PC-3 (cell line): ENCODE data around the gene ABAT. TPM values are rescaled to one million over a fixed set of nuclear protein-coding genes. Genes with fewer than 3 reads are reported as not detected.

Experiments
- ATAC-seq: fragments of 200-7000 bp; cut with Tn5 transposase; 2 replicates; pipeline ENCODE4 v1.9.1; 2020; ENCODE audit warnings: mild to moderate bottlenecking, moderate library complexity
- BruUV-seq: library from RNA; stranded (reverse); fragments of 400-500 nt; replicated peaks from 2 replicates; lab custom pipeline; 2021; lab: Mats Ljungman, UMichigan
- CTCF ChIA-PET: fragments of 300-600 bp; sonication (Branson Sonifier 250); formaldehyde crosslinking; loops from one replicate; lab custom pipeline; 2022; ENCODE audit warnings: antibody characterized with exemption; lab: Charles Lee
- POLR2A ChIA-PET: fragments of 300-600 bp; sonication (Branson Sonifier 250); formaldehyde crosslinking; loops from one replicate; lab custom pipeline; 2022; ENCODE audit warnings: antibody characterized with exemption; ENCODE audit not compliant: unreplicated experiment; lab: Charles Lee
- DNase-seq: peaks from one replicate; pipeline ENCODE4 v3.0.0-alpha.2; 2015
- H2AFZ ChIP-seq: fragments of 300-600 bp; sonication (generic); 2 replicates; pipeline ENCODE4 v1.6.0; 2016; ENCODE audit warnings: antibody characterized with exemption, low read length
- H3F3A ChIP-seq: fragments of 300-600 bp; sonication (generic); one replicate; pipeline ENCODE4 v1.6.0; 2017; ENCODE audit warnings: antibody characterized with exemption, low read length, control low read depth, mild to moderate bottlenecking; ENCODE audit not compliant: unreplicated experiment
- H3K27ac ChIP-seq: fragments of 300-600 bp; sonication (generic); 2 replicates; pipeline ENCODE4 v1.5.1; 2016; ENCODE audit warnings: mild to moderate bottlenecking, low read length
- H3K27me3 ChIP-seq: fragments of 300-600 bp; sonication (generic); 2 replicates; pipeline ENCODE4 v1.6.1; 2016; ENCODE audit warnings: low read length, mixed read lengths
- H3K36me3 ChIP-seq: fragments of 300-600 bp; sonication (generic); 2 replicates; pipeline ENCODE4 v1.6.1; 2016; ENCODE audit warnings: low read depth, mixed run types, low read length, mixed read lengths
- H3K4me1 ChIP-seq: fragments of 300-600 bp; sonication (generic); 2 replicates; pipeline ENCODE4 v1.5.1; 2016; ENCODE audit warnings: low read length; ENCODE audit not compliant: insufficient read depth
- H3K4me2 ChIP-seq: fragments of 300-600 bp; sonication (generic); 2 replicates; pipeline ENCODE4 v1.6.0; 2016; ENCODE audit warnings: low read length
- H3K4me3 ChIP-seq: fragments of 300-600 bp; sonication (generic); 2 replicates; pipeline ENCODE4 v1.5.1; 2016; ENCODE audit warnings: mild to moderate bottlenecking, low read length, mixed read lengths
- H3K79me2 ChIP-seq: fragments of 300-600 bp; sonication (generic); 2 replicates; pipeline ENCODE4 v1.6.1; 2017; ENCODE audit warnings: low read length, mixed read lengths
- H3K9ac ChIP-seq: fragments of 300-600 bp; sonication (generic); 2 replicates; pipeline ENCODE4 v1.6.0; 2016; ENCODE audit warnings: mild to moderate bottlenecking, low read length
- H3K9me2 ChIP-seq: fragments of 300-600 bp; sonication (generic); replicated peaks from 2 replicates; pipeline ENCODE4 v1.6.1; 2016; ENCODE audit warnings: mixed run types, low read length, mixed read lengths
- H3K9me3 ChIP-seq: fragments of 300-600 bp; sonication (generic); 2 replicates; pipeline ENCODE4 v1.6.1; 2016; ENCODE audit warnings: low read length, mixed read lengths
- H4K20me1 ChIP-seq: fragments of 300-600 bp; sonication (generic); 2 replicates; pipeline ENCODE4 v1.6.1; 2016; ENCODE audit warnings: low read length, mixed read lengths
- CTCF ChIP-seq: fragments of 300-600 bp; sonication (generic); conservative IDR thresholded peaks from 2 replicates; pipeline ENCODE4 v1.5.1; 2017; ENCODE audit warnings: antibody characterized with exemption, low read depth, mild to moderate bottlenecking, low read length
- EZH2 ChIP-seq: fragments of 300-600 bp; sonication (generic); IDR thresholded peaks from one replicate; pipeline ENCODE4 v1.6.1; 2017; ENCODE audit warnings: antibody characterized with exemption, mild to moderate bottlenecking, low read length; ENCODE audit not compliant: unreplicated experiment
- EZH2phosphoT487 ChIP-seq: fragments of 300-600 bp; sonication (generic); IDR thresholded peaks from 2 replicates; pipeline ENCODE4 v1.6.1; 2018; ENCODE audit warnings: mild to moderate bottlenecking, antibody characterized with exemption, low read length, borderline replicate concordance
- intact Hi-C: fragments of 100-400 bp; cut with micrococcal nuclease; formaldehyde crosslinking; loops from 2 replicates; pipeline ENCODE4 v1.9.0; 2023
- total RNA-seq: library from RNA; depleted of rRNA; stranded (reverse); fragments of >200 nt; gene quantifications from 2 replicates; pipeline ENCODE4 v1.2.3, GENCODE V29; 2014

Gene ABAT
- total RNA-seq, 1 experiment from 2014 or later, result 0.95 TPM

- Histone ChIP-seq H3K4me3 (no peak overlapping the region), H3K4me2 (no peak overlapping the region), H3K9ac (no peak overlapping the region), H4K20me1 (no peaks in the 10 kb centered on the region), H3K9me2 (no peaks in the 10 kb centered on the region), H3F3A (no peaks in the 10 kb centered on the region), H3K79me2 (no peaks in the 10 kb centered on the region), H3K36me3 (no peaks in the 10 kb centered on the region), H3K4me1 (no peaks in the 10 kb centered on the region), H3K27me3 (no peaks in the 10 kb centered on the region), H2AFZ (no peak overlapping the region), H3K9me3 (no peaks in the 10 kb centered on the region), H3K27ac (no peak overlapping the region)
- no peak for TF ChIP-seq EZH2
- TF ChIP-seq CTCF, result no peak
- TF ChIP-seq EZH2phosphoT487, result no peak
- ChIA-PET CTCF (no interaction called here), POLR2A (no interaction called here)
- DNase-seq (peak; percentile 51), ATAC-seq (peak; percentile 46)
- BruUV-seq, result no TSS peak
- intact Hi-C loops, result no loop called here
These were observed 77.3 kb downstream of the ABAT start for GRCh38 chr16:8751481-8752311.

- H3K4me2 ChIP-seq, result no peak overlapping the region
- no peaks in the 10 kb centered on the region for H3K9me2 ChIP-seq
- no peak overlapping the region for H3K9ac ChIP-seq
- POLR2A ChIA-PET, result no interaction called here
- BruUV-seq, result no TSS peak
- no peaks in the 10 kb centered on the region for H3K79me2 ChIP-seq
- H3K27me3 ChIP-seq, result no peaks in the 10 kb centered on the region
- no peak overlapping the region for H2AFZ ChIP-seq
- H3K36me3 ChIP-seq, result no peaks in the 10 kb centered on the region
- ATAC-seq (no peak), DNase-seq (no peak)
- intact Hi-C loops, result no loop called here
- H3K4me1 ChIP-seq, result no peaks in the 10 kb centered on the region
- H3K27ac ChIP-seq, result no peak overlapping the region
- no peaks in the 10 kb centered on the region for H3F3A ChIP-seq
- CTCF ChIA-PET, result no interaction called here
- H3K9me3 ChIP-seq, result no peaks in the 10 kb centered on the region
- H4K20me1 ChIP-seq, result no peaks in the 10 kb centered on the region
- TF ChIP-seq CTCF (no peak), EZH2phosphoT487 (no peak), EZH2 (no peak)
- H3K4me3 ChIP-seq, result no peak overlapping the region
These were observed 78.3 kb downstream of the ABAT start for GRCh38 chr16:8752706-8753105.

- H3K4me2 ChIP-seq, result no peak overlapping the region
- no peaks in the 10 kb centered on the region for H3K9me2 ChIP-seq
- no peaks in the 10 kb centered on the region for H3F3A ChIP-seq
- POLR2A ChIA-PET, result no interaction called here
- CTCF ChIA-PET, result no interaction called here
- DNase-seq (no peak), ATAC-seq (no peak)
- H3K9ac ChIP-seq, result no peak overlapping the region
- no peaks in the 10 kb centered on the region for H3K4me1 ChIP-seq
- no peak overlapping the region for H3K27ac ChIP-seq
- no peaks in the 10 kb centered on the region for H4K20me1 ChIP-seq
- H3K79me2 ChIP-seq, result no peaks in the 10 kb centered on the region
- H3K9me3 ChIP-seq, result no peaks in the 10 kb centered on the region
- no peaks in the 10 kb centered on the region for H3K27me3 ChIP-seq
- no peak for TF ChIP-seq CTCF
- no peak for TF ChIP-seq EZH2
- TF ChIP-seq EZH2phosphoT487, result no peak
- no peak overlapping the region for H2AFZ ChIP-seq
- H3K36me3 ChIP-seq, result no peaks in the 10 kb centered on the region
- intact Hi-C loops, result no loop called here
- H3K4me3 ChIP-seq, result no peak overlapping the region
- no TSS peak for BruUV-seq
These were observed 79.1 kb downstream of the ABAT start for GRCh38 chr16:8753416-8754054.
